GM12865 (cell line): ENCODE data around the gene ASCL3.
A peak's percentile ranks its signal among the peaks of the same experiment; 100 is the strongest.
"Not testable (repeated sequence)": the region's sequence is repeated elsewhere in the genome, so short reads cannot be mapped to it uniquely, and the experiment has no call there.

Source experiments
- DNase-seq: peaks from one replicate; pipeline ENCODE4 v3.0.0; 2010; ENCODE audit warnings: low read depth
- H3K4me3 ChIP-seq: 2 replicates; pipeline ENCODE4 v1.5.1; 2011; ENCODE audit warnings: mild to moderate bottlenecking, low read depth, low read length, control low read depth
- CTCF ChIP-seq: IDR thresholded peaks from 2 replicates; pipeline ENCODE4 v1.5.1; 2011; ENCODE audit warnings: low read length, control low read depth, low read depth, inconsistent platforms; ENCODE audit not compliant: insufficient read depth; ENCODE audit errors: missing control alignments

Gene ASCL3

GRCh38 chr11:8942518-8943066, at the start of gene ASCL3:
Gene ASCL3, minus strand, starts transcription at chr11:8943016. Its CDS starts 4,855 bp downstream, at chr11:8938161.
- no peak for DNase-seq

GRCh38 chr11:8989453-8989852, 46.6 kb upstream of the ASCL3 start:
- no peak overlapping the region for H3K4me3 ChIP-seq
- no peak for DNase-seq
- no peak for TF ChIP-seq CTCF

More at GRCh38 chr11:8942518-8943066, at the start of gene ASCL3:
- no peak for TF ChIP-seq CTCF
- H3K4me3 ChIP-seq = no peak within 1 kb of the TSS

- no peak overlapping the region for H3K4me3 ChIP-seq
- no peak for DNase-seq
- no peak for TF ChIP-seq CTCF
Measured at GRCh38 chr11:8988329-8989234, 45.8 kb upstream of the ASCL3 start.

- no peak for TF ChIP-seq CTCF
- DNase-seq = peak; percentile 48
- H3K4me3 ChIP-seq = no peak overlapping the region
Measured at GRCh38 chr11:8987446-8987845, 44.6 kb upstream of the ASCL3 start.

GRCh38 chr11:8986772-8987171, 44.0 kb upstream of the ASCL3 start:
- not testable (repeated sequence) for DNase-seq, H3K4me3 ChIP-seq

GRCh38 chr11:8985462-8985861, 42.6 kb upstream of the ASCL3 start:
- H3K4me3 ChIP-seq = no peak overlapping the region
- DNase-seq = no peak
- no peak for TF ChIP-seq CTCF

GRCh38 chr11:8983552-8983951, 40.7 kb upstream of the ASCL3 start:
- no peak for TF ChIP-seq CTCF
- no peak for DNase-seq
- H3K4me3 ChIP-seq = no peak overlapping the region
